Fibroblast of pulmonary artery (primary cell): ENCODE data around the gene RNF150.
A peak's percentile ranks its signal among the peaks of the same experiment; 100 is the strongest.

Experiments
- DNase-seq: peaks from one replicate; pipeline ENCODE4 v3.0.0-alpha.2; 2010; ENCODE audit warnings: low read depth
- H3K4me3 ChIP-seq: replicated peaks from 2 replicates; pipeline ENCODE4 v1.5.1; 2011; ENCODE audit warnings: low read depth, mild to moderate bottlenecking, control low read depth, low read length, moderate library complexity
- TF ChIP-seq, protein P1 (sequence below): IDR thresholded peaks from 2 replicates; pipeline ENCODE4 v1.5.1; 2011; ENCODE audit warnings: mild to moderate bottlenecking, control low read depth, low read length, inconsistent platforms; ENCODE audit errors: missing control alignments

RNF150 gene

DNA sequence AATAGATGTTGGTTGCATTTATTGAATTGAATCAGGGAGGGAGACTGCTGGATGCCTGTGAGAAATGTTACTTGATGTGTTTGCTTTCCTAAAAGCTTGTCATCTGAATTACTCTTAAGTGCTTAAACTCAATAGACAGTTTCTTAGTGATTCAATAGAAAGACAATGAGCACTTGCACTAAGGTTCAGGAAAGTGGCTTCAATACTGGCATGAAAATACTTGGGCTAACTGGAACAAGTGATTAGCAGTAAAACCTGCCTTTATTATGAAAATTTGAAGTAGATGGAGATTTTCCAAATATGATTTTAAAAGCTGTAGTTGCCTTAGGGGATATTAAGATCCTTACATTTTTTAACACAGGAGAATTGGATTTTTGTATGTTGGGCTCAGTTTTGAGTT, 123.3 kb downstream of the RNF150 start:
- no peak overlapping the region for H3K4me3 ChIP-seq
- TF ChIP-seq, protein P1, sequence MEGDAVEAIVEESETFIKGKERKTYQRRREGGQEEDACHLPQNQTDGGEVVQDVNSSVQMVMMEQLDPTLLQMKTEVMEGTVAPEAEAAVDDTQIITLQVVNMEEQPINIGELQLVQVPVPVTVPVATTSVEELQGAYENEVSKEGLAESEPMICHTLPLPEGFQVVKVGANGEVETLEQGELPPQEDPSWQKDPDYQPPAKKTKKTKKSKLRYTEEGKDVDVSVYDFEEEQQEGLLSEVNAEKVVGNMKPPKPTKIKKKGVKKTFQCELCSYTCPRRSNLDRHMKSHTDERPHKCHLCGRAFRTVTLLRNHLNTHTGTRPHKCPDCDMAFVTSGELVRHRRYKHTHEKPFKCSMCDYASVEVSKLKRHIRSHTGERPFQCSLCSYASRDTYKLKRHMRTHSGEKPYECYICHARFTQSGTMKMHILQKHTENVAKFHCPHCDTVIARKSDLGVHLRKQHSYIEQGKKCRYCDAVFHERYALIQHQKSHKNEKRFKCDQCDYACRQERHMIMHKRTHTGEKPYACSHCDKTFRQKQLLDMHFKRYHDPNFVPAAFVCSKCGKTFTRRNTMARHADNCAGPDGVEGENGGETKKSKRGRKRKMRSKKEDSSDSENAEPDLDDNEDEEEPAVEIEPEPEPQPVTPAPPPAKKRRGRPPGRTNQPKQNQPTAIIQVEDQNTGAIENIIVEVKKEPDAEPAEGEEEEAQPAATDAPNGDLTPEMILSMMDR, result no peak
- no peak for DNase-seq

DNA sequence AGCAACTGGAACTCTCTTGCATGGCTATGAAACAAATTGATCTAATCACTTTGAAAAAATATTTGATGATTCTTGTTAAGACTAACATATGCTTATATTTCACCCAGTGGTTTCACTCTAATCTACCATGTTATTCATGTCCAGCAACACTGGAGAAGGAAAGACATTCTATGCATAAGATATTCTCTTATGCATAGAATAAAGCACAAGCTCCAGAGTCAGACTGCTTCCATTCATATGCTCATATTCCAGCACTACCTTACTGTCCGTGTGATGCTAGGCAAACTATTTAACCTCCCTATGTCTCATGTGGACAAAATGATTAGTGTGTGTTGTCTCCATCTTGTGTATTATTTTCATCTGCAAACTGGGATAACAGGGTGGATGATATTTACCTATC, 124.1 kb downstream of the RNF150 start:
- no peak overlapping the region for H3K4me3 ChIP-seq
- TF ChIP-seq, protein P1, result no peak
- DNase-seq, result no peak

DNA sequence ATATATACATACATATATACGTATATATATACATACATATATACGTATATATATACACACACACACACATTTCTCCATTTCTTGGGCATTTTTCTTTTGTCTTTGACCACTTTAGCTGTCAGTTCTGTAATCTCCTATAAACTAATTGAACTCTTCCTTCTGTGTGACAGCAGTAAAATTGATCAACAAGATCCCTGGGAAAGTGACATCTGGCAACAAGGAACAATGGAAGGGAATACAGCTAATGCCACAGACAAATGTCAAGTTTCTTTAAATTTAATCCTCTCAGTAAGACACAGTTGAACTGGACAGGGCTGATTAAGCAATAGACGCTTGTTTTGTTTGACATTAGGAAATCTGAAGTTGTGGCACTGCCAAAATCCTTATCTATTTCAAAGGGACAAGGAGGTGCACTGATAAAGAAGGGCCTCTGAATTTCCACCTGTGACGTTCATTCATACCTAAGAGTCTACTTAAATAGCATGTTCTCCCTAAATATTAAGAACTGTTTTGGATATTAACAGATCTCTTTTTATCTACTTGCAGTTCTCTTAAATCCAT, 126.9 kb downstream of the RNF150 start:
- H3K4me3 ChIP-seq, result no peak overlapping the region
- TF ChIP-seq, protein P1, result no peak
- DNase-seq, result no peak

DNA sequence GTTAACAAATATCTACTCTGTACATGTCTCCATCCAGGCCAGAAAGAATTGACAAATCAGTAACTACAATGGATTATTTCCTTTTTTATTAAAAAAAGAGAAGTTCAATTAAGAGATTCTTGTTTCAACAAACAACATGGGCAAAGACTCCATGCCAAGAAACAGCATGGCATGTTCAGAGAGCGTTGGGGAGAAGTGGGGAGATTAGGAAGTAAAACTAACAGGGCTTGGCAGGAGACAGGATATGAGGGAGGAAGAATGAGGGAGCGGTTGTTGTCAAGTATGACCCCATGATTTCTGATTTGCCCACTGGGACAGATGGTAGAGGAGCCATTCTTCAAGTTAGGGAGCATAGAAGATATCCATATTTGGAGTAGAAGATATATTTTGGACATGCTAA, 128.4 kb downstream of the RNF150 start:
- DNase-seq, result no peak
- TF ChIP-seq, protein P1, result no peak

DNA sequence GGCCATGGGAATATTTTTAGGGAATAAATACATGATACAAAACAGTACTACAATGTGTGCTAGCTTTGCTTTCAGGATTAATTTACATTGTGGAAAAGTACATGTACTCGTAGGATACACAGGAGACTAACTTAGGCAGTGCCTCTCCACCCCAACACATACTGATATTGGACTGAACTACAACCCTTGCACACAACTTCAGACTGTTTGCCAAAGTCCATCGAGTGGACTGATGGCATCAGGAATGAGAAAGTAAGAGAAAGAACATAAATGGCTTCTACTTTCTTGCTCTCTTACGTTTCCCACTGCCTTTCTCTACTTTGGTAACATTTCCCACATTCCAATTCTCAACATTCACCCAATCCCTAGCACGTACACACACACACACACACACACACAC, 130.1 kb downstream of the RNF150 start:
- DNase-seq, result no peak
- TF ChIP-seq, protein P1, result no peak
- H3K4me3 ChIP-seq, result no peak overlapping the region

More for the DNA sequence above, 128.4 kb downstream of the RNF150 start:
- no peak overlapping the region for H3K4me3 ChIP-seq

DNA sequence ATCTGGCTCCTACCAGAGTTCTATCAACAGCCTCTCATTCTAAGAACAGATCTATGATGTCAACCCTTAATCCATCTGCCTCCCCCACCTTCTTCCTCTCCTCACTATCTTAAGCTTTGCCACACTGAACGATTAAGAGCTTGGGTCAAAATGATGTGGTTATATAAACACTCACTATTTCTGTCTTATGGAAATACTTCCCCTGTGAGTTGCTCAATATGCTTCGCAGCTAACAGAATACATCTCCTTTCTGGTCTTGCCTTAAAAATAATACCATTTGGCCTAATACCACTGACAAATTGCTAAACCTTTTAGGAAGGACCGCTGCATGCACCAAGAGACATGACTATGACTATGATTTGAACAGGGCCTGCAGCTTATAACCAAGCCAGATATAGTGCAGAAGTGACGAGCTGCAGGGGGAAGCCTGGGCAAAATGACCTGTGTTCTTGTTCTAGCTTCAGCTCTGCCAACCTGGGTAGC, 130.9 kb downstream of the RNF150 start:
- TF ChIP-seq, protein P1, result no peak
- DNase-seq, result peak; percentile 32

DNA sequence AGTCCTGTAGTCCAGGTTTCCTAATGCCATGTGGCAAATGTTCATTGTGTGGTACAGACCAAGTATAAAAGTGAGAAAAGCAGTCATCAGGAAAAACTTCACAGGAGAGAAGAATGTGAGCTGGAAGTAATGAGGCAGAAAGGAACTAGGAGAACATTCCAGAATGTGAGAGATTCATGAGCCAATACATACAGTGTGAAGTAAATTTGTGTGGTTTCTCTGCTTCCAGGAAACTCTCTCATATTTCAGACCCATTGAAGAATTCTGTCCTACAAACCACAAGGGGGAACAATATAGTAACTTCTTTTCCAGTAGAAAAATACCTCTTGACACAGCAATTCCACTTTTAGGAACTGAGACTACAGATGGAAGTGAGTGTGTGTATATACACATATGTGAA, 136.5 kb downstream of the RNF150 start:
- no peak overlapping the region for H3K4me3 ChIP-seq
- peak; percentile 48 for DNase-seq
- TF ChIP-seq, protein P1, result no peak

More for the DNA sequence above, 130.9 kb downstream of the RNF150 start:
- H3K4me3 ChIP-seq, result no peak overlapping the region
